NCI-H345 (cell line): ENCODE data around the gene CCDC85C.
A peak's percentile ranks its signal among the peaks of the same experiment; 100 is the strongest.

ENCODE experiments used
- DNase-seq: peaks from one replicate; lab custom pipeline; 2025; lab: John Stamatoyannopoulos, UW

CCDC85C gene

DNA sequence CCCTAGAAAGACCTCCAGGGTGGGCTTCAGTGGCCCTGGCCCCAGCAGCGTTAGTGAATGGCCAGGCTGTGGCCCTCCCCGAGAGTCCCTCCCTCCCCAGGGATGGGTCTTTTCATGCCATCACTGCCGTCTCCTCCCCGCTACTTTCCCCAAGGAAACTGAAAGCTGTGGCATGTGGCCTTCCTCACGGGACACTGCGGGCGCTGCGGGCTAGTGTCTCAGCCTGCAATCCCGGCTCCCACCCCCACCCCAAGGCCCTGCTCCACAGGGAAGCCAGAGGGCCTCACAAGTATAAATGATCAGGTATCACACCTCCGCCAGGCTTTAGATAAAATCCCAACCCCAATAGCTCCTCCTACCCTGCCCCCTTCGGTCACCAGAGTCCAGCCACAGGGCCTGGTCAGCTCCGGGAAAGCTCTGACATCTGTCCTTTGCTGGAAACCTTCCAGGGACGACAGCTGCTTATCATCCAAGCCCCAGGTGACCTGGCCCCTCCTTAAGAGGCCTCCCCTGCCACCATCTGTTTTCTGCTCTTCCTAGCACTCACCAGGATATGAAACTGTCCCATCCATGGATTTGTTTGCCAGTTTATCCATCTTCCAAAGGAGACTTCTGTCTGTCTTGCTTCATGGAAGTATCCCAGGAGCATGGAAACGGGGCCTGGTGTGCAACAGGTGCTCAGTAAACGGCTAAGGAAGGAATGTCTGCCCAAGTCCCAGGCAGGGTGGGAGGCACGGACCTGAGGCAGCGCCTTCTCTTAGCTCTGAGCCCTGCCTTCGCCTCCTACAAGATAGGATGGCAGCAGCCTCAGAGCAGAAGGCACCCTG, 31.6 kb downstream of the CCDC85C start:
- DNase-seq: no peak

DNA sequence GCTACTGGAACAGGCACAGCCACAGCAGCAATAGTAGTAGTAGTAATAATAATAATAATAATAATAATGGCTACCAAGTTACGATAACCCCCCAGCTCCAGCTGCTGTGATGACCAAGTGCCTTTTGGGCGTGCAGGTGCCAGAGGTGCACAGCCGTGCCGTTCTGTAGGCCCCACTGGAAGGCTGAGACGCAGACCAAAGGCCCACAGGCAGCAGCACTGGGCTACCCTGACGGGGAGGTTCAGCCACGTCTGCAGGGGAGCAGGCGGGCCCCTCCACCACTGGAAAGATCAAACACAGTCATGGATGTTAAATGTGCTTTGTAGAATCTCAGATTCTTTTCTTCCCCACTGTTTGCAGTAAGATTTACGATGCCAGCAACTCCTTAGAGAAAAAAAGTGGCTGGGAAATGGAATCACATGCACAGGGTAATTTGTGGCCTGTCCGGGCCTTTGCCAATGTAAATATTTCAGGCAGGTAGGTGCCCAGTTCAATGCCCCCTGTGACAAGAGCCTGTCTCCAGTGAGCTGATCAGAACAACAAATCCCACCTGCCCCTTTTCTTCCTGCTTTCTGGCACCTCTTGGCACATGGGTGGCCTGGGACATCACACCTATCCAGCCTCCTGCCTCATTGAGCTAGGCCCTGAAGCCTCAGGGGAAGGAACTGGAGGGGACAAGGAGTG, 32.6 kb downstream of the CCDC85C start:
- DNase-seq: peak; percentile 59

DNA sequence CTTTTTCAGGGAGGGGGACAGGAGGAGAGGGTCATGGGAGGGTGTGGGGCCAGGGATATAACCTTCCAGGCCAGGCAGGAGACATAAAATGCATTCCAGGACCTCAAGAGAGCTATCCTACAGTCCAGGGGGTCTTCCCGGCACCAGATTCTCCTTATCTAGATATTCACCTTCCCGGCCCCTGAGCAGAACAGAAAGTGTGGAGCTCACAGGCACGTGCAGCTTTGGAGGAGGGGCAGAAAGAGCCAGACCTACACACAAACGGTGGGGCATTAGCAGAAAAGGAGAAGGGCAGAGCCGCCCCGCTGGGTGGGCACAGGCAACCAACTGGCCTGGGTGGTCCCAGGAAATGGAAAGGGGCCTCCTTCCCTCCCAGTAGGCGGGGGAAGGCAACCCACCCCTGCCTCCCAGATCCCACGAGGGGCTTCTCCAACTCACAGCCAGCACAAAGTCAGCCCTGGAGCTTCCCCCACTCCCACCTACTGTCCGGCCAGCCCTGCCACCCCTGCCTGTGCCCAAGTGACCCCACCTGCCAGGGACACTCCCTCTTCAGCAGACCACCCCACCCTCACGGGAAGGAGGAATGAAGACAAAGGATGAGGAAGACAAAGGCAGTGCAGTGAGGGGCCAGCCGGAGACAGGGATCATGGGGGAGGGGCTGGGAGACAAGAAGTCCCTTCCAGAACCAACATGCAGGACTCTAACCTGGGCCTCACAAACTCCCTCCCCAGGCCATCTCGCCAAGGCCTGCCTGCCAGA, 33.3 kb downstream of the CCDC85C start:
- DNase-seq: no peak

DNA sequence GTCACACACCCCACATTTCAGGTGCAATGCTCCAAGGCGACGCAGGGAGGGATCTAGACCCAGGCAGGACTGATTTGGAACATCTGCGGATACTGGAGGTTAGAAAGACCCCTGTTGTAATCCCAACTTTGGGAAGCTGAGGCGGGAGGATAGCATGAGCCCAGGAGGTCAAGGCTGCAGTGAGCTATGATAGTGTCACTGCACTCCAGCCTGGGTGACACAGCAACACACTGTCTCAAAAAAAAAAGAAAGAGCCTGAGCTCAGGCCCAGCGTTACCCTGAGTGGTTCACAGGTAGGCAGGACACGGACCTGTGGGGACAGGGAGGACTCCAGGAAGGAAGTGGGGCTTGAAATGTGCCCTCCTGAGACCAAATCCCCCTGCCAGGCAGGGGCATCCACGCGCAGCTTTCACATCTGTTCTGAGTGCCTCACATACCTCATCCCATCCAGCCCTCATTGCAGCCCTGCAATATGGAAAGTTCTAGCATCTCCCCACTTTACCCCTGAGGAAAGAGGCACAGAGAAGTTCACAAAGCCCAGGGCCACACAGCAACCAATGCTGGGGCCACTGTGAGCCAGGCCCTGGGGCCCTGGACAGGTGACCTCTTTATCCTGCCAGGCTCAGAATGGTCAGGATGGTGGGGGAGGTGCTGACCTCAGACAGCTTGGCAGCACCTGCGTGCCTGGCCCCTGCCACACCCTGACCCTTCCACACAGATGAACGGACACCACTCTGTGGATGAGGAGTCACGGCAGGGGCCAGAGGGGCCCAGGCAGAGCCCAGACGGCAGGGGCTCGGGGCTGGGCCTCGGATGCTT, 34.1 kb downstream of the CCDC85C start:
- DNase-seq: no peak

DNA sequence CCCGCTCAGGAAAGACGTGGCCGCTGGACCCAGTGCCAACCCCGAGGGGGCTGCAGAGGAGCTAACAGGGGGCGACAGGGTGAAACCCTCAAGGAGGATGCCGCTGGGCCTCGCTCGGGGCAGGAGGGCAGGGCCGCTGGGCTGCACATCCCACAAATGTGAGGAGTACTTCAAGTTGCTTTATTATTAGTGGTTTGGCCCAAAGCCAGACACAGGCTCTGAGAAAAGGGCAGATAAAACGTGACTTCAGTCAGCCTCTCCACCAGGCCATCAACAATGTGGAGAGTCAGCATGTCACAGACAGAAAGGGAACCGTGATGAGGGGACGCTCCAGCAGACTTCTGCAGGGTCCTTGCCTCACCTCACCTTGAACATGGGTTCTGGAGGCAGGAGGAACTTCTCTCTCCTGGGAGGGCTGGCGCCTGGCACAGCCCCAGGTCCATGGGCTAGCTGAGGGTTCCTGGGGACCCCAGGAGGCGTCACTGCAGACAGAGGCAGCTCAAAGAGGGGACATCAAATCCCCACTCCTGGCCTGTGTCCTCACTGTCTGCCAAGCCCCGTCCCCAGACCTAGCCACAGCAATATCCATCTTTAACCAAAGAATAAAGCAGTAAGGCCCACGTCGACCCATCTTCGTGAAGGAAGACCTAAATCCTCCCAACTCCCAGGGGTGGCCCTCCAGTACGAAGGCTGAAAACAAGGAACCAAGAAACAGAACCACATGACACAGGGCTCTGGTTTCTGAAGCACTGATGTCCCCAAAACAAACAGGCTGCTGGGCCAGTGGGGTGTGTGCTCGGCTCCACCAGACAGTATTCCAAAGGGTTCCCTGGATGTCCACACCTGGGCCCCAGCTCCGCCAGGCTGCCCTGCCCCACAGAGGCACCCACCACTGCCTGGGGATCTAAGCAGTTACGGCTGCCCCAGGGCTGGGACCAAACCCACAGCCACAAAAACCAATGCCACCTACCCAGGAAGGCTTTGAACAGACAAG, 35.1 kb downstream of the CCDC85C start:
- DNase-seq: peak; percentile 51

DNA sequence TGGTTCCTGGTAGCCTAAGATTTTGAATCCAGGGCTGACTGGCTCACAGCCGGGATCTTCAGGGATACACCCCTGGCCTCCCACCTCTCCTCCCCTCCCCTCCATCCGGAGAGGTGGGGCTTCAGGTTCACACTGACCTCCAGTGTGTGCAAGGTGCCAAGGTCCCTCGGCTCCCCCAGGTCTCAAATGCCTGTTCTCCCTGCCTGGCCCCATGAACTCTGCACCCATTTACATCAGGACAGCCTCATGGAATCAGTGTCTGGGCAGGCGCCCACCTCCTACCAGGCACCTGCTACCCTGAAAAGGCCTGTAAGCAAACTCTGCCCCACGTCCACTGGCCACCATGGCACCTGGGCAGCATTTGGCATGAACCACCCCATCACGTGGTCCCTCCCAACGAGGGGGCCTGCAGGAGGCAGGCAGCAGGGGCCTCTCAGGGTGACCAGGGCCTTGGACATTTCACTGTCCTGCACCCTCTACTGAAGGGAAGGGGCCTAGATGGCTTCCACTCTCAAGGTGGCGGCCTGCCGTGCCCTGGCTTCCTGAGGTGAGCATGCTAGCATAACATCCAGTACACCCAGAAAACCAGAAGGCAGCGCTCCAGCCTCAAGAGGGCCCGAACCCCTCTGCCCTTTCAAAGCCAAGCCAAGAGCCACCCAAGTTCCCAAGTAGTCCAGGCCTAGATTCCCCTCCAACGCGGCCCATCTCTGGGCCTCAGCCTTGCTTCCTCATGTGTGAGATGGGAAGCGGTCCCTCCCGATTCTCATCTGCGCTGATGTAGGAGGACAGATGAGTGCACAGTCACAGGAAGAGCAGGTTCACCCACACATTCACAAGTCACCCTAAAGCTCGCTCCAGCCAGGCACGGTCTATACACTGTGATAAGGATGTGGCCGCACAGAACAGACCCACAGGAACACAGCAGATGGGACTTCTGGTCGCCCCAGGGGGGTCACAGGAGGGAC, 37.3 kb downstream of the CCDC85C start:
- no peak for DNase-seq

DNA sequence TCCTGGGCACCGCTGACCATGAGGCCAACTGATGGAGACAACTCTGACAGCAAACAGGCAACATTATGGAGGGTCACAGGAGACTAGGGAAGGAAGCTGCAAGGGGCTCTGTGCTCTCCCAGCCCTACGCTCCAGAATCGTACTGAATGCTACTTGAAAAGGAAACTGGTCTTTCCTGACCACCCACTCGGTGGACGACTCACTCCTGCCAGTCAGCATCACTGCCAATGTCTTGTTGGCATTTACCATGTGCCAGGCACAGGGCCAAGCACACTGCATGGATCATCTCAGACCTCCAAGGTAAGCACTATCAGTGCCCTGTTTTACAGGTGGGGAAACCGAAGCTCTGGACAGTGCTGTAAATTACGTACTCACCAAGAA, 38.0 kb downstream of the CCDC85C start:
- peak; percentile 28 for DNase-seq

DNA sequence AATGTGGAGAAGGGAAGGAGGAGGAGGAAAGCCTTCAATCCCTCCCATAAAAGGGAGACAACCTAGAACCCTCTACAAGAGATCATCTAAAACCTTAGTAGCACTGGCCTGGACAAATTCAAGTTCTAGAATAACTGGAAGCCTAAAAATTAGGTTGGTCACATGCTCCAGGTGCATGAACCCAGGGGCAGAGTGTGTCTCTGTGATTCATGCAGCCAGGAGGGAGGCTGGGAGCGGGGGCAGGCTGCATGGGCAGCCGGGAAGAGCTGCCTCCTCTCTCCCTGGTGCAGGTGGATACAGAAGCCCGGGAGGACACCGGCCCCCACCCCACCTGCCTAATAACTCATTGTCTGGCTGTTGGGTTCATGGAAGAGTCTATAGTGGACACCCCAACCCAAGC, 38.6 kb downstream of the CCDC85C start:
- DNase-seq: no peak

DNA sequence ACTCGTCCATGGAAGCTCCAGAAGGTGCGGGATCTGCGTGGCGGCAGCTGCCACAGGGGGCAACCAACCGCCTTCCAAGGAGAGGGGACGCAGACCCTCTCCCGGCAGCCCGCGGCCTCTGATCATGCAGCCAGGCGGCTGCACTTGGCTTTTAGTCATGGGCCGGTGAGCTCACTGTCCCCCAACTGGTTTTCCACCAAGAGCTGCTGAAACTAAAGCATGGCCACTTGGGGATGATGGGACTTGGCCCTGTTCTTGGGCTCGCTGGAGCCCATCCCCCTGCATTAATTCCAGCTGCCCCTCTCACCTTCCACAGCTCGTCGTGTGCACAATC, 39.1 kb downstream of the CCDC85C start:
- no peak for DNase-seq

DNA sequence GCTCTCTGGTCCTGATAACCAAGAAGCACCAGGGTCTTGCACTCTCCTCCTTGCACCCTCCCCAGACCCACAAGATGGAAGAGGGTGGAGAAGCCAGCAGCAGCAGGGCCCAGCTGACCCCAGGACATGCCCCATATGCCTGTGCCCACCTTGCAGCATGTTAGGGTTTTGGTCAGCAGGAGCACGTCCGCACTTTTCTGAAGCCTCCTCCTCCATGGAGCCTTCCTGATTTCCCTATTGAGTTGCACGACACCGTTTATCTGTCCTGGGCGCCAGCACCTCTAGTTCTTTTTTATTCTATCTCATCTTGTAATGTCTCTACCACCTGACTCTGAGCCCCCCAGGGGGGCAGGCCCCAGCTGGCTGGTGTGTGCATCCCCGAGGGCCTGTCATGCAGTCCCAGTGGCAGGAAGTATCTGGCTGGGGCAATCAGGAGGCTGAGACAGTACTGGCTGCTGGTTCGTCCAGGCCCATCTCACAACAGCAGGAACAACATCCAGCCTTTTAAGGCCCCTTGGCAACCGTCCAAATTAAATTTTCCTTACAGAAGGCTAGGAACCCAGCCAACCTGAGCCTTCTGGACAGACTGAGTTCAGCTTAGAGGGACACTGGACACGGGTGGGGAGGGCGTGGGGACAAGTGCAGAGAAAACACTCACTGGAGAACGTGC, 39.6 kb downstream of the CCDC85C start:
- peak; percentile 91 for DNase-seq

DNA sequence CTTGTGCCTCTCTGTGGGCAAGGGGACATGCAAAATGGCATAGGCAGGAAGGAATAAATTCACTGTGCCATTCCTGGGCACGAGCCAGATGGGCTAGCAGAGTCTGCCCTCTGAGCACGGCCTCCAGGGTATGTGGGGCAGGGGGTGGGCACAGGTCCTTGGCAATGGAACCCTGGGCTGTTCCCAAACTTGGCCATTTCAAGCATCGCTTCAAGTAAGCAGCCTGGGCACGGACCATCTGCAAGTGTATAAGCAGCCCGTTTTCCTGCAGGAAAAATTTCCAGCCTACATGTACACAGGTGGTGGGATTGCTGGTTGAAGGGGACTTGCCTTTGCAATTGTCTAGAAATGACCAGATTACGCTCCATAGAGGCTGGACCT, 40.3 kb downstream of the CCDC85C start:
- DNase-seq: no peak

DNA sequence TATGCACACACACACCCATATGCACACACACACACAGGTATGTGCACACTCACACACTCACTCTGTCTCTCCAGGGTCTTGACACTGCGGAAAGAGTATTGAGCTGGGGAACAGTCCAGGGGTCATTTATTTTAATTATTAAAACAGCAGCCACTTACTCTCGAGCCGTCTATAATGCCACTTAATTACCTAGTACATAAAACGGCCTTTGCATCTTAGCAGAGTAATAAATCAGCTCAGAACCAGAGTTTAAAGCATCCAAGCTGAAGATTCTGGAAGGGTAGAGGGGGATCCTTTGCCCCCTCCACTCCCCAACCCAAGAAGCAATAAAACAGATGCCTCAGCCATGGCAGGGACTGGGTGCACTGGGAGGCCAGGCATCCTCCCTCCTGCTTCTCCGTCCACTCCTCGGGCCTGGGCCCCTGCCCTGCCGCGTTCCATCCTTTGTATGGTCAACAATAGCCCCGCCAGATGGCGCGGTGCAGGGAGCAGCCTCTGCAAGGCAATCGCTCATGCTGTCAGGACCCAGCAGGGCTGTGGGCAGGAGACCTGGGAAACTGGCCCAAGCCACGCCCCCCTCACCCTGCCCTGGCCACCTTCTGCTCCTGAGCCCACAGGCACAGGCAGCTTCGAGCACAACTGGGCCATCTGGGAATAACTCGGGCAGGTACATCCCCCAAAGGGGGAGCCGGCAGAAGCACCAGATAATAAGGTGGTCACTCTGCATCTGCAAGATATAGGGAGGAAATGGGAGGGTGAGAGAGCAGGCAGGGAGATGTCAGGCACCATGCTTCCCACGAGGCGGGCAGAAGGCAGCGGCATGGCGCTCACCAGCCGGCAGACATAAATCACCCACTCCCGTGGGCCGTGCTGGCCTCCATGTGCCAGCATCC, 40.9 kb downstream of the CCDC85C start:
- peak; percentile 57 for DNase-seq

DNA sequence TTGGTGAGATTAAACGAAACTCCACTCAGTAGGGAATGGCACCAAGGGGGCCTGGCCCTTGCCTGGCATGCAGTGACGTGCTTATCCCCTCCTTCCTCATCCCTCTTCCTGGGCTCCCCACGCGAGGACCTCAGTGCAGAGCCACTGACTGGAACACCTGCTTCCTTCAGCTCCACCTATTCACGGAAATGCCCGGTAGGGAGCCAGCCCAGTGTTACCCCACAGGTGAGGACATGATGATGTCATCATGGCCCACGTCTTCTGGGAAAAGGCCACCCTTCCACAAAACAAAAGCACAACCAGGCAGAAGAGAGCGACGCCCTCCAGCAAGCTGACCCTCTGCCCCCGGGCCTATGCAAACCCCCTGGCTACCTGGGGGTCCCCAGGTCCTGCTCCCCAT, 42.1 kb downstream of the CCDC85C start:
- peak; percentile 49 for DNase-seq

DNA sequence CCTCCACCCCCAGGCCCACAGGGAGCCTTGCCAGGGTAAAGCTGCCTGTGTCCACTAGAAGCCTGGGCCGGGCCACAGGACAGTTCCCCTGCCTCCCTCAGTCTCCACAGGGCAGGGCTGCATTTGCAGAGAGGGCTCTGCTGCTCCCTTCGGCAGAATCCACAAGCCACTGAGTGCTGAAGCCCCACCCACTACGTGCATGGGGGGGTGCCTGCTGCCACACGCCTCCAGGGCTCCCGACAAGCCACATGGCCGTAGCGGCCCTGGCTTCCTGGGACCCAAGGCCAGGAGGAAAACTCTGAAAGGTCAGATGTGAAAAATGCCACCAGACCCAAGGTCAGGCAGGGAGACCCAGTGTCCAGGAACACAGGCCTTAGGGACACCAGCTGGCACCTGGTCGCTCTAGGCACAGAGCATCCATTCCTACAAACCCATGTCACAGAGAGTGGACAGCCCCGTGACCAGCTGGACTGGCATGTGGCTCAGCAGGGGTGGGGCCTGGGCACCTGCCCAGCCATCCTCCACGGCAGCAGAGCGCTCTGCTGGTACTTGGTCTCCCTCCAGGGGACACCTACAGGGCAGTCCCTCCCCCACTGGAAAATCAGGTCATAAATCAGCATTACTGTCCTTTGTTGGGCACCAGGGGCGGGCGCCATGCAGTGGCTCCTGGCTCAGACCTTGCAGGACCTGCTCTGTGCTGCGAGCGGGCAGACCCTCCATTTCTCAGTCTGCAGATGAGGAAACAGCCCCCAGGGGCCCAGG, 42.9 kb downstream of the CCDC85C start:
- DNase-seq: peak; percentile 70

DNA sequence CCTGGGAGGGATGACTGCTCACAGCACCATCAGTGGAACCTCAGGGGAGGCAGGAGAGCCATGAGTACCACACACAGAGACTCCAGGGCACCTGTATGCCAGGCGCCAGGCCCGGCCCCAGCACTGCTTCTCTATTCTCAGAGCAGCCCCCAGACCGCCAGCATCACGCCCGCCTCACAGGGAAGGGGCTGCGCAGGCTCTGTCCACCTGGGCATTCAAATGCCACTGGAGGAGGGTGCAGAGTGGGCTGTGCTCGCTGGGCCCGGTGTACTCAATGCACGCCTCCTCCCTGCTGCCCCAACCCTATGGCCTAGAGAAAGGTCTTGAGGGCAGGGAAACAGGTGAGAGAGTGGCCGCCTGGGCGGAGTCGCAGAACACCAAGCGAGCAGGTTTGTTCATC, 43.6 kb downstream of the CCDC85C start:
- DNase-seq: no peak

DNA sequence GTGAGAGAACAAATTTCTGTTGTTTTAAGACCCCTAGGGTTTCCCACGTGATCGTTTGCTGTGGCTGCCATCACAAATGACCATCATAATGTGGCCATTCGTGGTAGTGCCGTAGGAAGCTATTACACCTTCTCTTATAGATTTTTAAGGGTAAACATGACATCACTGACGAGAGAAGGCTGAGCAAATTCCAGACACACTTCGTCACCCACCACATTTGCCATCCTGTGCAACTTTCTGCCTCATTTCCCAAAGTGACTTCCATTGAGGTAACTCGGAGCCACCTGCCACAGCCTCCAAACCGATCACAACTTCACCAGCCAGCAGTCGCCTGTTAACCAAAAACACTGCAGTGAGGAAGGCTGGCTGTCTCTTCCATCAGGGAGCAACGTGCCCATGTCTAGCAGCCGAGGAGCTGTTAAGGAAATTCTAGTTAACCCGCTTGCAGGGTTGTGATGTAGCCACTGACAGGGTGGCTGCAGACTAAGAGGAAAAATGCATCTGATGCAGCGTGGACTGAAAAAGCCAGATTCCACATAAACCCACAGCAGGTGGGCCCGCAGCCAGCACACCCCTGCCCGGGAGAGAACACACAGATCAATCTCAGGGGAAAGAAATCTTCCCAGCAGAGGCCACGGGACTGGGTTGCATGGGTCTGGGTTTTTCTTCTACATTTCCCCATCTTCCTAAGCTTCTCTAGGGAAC, 44.6 kb downstream of the CCDC85C start:
- DNase-seq: no peak
